ENCODE results near the gene GPC5.
"Not testable (repeated sequence)": the region's sequence is repeated elsewhere in the genome, so short reads cannot be mapped to it uniquely, and the experiment has no call there.

The GPC5 gene

GRCh38 chr13:92734068-92734467, 1335.6 kb downstream of the GPC5 start:
- no peak for DNase-seq (ENCODE audit: extremely low read depth, low read depth)
- TF ChIP-seq CTCF (IDR thresholded peaks at IDR 0.05; ENCODE audit: low read depth, low read length): no peak

- DNase-seq (ENCODE audit: extremely low read depth, low read depth): no peak
These were observed 1336.1 kb downstream of the GPC5 start for GRCh38 chr13:92734545-92734944.

GRCh38 chr13:92735909-92736308, 1337.5 kb downstream of the GPC5 start:
- no peak for TF ChIP-seq CTCF (IDR thresholded peaks at IDR 0.05; ENCODE audit: low read depth, low read length)
- DNase-seq (ENCODE audit: extremely low read depth, low read depth): no peak

More at GRCh38 chr13:92734545-92734944, 1336.1 kb downstream of the GPC5 start:
- TF ChIP-seq CTCF (IDR thresholded peaks at IDR 0.05; ENCODE audit: low read depth, low read length): no peak

- TF ChIP-seq CTCF (IDR thresholded peaks at IDR 0.05; ENCODE audit: low read depth, low read length): no peak
These were observed 1340.9 kb downstream of the GPC5 start for GRCh38 chr13:92739306-92739818.

GRCh38 chr13:92743992-92744391, 1345.6 kb downstream of the GPC5 start:
- TF ChIP-seq CTCF (IDR thresholded peaks at IDR 0.05; ENCODE audit: low read depth, low read length): no peak
- no peak for DNase-seq (ENCODE audit: extremely low read depth, low read depth)

More at GRCh38 chr13:92739306-92739818, 1340.9 kb downstream of the GPC5 start:
- no peak for DNase-seq (ENCODE audit: extremely low read depth, low read depth)

DNA sequence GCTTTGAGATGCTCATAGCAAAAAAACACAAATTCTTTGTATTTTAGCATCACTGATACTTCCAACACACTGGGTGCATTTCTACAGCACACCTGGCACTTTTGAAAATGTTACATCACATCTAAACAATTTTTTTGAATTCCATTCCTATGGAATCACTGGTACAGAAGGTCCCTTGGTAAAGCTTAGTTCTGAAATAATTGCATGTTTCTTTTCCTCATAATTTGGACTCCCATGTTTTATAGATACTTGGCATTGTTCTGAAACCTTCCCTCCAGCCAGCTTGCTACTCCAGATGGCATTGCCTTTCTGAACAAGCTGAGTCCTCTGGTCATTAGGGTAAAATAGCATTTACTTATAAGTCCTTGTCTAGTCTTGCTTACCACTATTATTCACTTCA, 1346.8 kb downstream of the GPC5 start:
- no peak for TF ChIP-seq CTCF (IDR thresholded peaks at IDR 0.05; ENCODE audit: low read depth, low read length)
- DNase-seq (ENCODE audit: extremely low read depth, low read depth): no peak

DNA sequence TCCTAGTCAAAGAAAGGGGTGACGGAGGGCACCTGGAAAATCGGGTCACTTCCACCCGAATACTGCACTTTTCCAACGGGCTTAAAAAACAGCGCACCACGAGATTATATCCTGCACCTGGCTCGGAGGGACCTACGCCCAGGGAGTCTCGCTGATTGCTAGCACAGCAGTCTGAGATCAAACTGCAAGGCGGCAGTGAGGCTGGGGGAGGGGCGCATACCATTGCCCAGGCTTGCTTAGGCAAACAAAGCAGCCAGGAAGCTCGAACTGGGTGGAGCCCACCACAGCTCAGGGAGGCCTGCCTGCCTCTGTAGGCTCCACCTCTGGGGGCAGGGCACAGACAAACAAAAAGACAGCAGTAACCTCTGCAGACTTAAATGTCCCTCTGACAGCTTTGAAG, 1354.3 kb downstream of the GPC5 start:
- DNase-seq (ENCODE audit: extremely low read depth, low read depth): not testable (repeated sequence)

DNA sequence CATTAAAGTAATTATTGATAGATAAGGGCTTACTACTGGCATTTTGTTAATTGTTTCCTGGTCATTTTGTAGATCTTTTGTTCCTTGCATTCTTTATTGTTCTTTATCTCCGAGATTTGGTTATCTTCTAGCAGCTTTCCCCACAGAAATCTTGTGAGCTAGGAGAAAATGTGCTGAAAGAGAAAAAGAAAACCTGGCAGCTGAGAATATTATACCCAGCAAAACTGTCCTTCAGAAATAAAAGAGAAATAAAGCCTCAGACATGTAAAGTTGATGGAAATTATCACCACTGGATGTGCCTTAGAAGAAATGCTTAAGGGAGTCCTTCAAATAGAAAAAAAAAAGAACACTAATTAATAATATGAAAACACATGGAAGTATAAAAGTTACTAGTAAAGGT, 1363.3 kb downstream of the GPC5 start:
- no peak for TF ChIP-seq CTCF (IDR thresholded peaks at IDR 0.05; ENCODE audit: low read depth, low read length)
- no peak for DNase-seq (ENCODE audit: extremely low read depth, low read depth)

All from AG09319 (cell line).